NCI-H748 treated with DMSO at 0.1 percent for 48 hours (cell line): ENCODE measurements around the gene WDR45B.

Experiments used
- DNase-seq: peaks from one replicate; lab custom pipeline; 2025; lab: John Stamatoyannopoulos, UW

WDR45B gene

GRCh38 chr17:82648165-82648668, at the start of gene WDR45B:
Gene WDR45B, minus strand, starts transcription at chr17:82648444. Its CDS starts 104 bp downstream, at chr17:82648340.
- peak; percentile 80 for DNase-seq

GRCh38 chr17:82697808-82698064, 49.5 kb upstream of the WDR45B start:
- no peak for DNase-seq

- DNase-seq: no peak
Measured at GRCh38 chr17:82696916-82697807, 48.9 kb upstream of the WDR45B start.

GRCh38 chr17:82696259-82696658, 48.0 kb upstream of the WDR45B start:
- no peak for DNase-seq

- no peak for DNase-seq
Measured at GRCh38 chr17:82694647-82695046, 46.4 kb upstream of the WDR45B start.

- no peak for DNase-seq
Measured at GRCh38 chr17:82693168-82693867, 45.1 kb upstream of the WDR45B start.

GRCh38 chr17:82692268-82692667, 44.0 kb upstream of the WDR45B start:
- no peak for DNase-seq

GRCh38 chr17:82691714-82692113, 43.5 kb upstream of the WDR45B start:
- no peak for DNase-seq

GRCh38 chr17:82690786-82691489, 42.7 kb upstream of the WDR45B start:
- no peak for DNase-seq

- no peak for DNase-seq
Measured at GRCh38 chr17:82689077-82689476, 40.8 kb upstream of the WDR45B start.

- no peak for DNase-seq
Measured at GRCh38 chr17:82687871-82688270, 39.6 kb upstream of the WDR45B start.

GRCh38 chr17:82687375-82687861, 39.2 kb upstream of the WDR45B start:
- DNase-seq: no peak

- no peak for DNase-seq
Measured at GRCh38 chr17:82686366-82687324, 38.4 kb upstream of the WDR45B start.

- no peak for DNase-seq
Measured at GRCh38 chr17:82685291-82685690, 37.0 kb upstream of the WDR45B start.

GRCh38 chr17:82684228-82684841, 36.1 kb upstream of the WDR45B start:
- no peak for DNase-seq

GRCh38 chr17:82683534-82683933, 35.3 kb upstream of the WDR45B start:
- no peak for DNase-seq

GRCh38 chr17:82681547-82681946, 33.3 kb upstream of the WDR45B start:
- DNase-seq: no peak

GRCh38 chr17:82679586-82680465, 31.6 kb upstream of the WDR45B start:
- no peak for DNase-seq

GRCh38 chr17:82678265-82678891, 30.1 kb upstream of the WDR45B start:
- peak; percentile 55 for DNase-seq
